GM23338 (cell line): ENCODE results near the gene AUH. TPM values are rescaled to one million over a fixed set of nuclear protein-coding genes. Genes with fewer than 3 reads are reported as not detected.

Experiments
- ATAC-seq: fragments of 200-7000 bp; cut with Tn5 transposase; 3 replicates; pipeline ENCODE4 v1.9.1; 2020
- DNase-seq: peaks from one replicate; pipeline ENCODE4 v3.0.0-alpha.2; 2015; ENCODE audit warnings: low spot score
- H2AFZ ChIP-seq: fragments of 200-600 bp; sonication (generic); 2 replicates; pipeline ENCODE4 v1.8.0; 2016; ENCODE audit warnings: antibody characterized with exemption, mild to moderate bottlenecking, moderate library complexity
- H3F3A ChIP-seq: fragments of 200-600 bp; sonication (generic); replicated peaks from 2 replicates; pipeline ENCODE4 v1.8.0; 2017; ENCODE audit warnings: antibody characterized with exemption, mixed run types, low read depth
- H3K27ac ChIP-seq: fragments of 200-600 bp; sonication (generic); 2 replicates; pipeline ENCODE4 v1.6.1; 2016; ENCODE audit warnings: low read depth
- H3K27me3 ChIP-seq: fragments of 200-600 bp; sonication (generic); 2 replicates; pipeline ENCODE4 v1.8.0; 2016; ENCODE audit warnings: mild to moderate bottlenecking, mixed run types, moderate library complexity; ENCODE audit not compliant: insufficient read depth
- H3K36me3 ChIP-seq: fragments of 200-600 bp; sonication (generic); 2 replicates; pipeline ENCODE4 v1.8.0; 2016; ENCODE audit warnings: mild to moderate bottlenecking; ENCODE audit not compliant: insufficient read depth
- H3K4me1 ChIP-seq: fragments of 200-600 bp; sonication (generic); 2 replicates; pipeline ENCODE4 v1.8.0; 2016; ENCODE audit warnings: mild to moderate bottlenecking, moderate library complexity; ENCODE audit not compliant: insufficient read depth
- H3K4me2 ChIP-seq: fragments of 200-600 bp; sonication (generic); 2 replicates; pipeline ENCODE4 v1.7.1; 2017; ENCODE audit warnings: mixed run types
- H3K4me3 ChIP-seq: fragments of 200-600 bp; sonication (generic); 2 replicates; pipeline ENCODE4 v1.6.1; 2016; ENCODE audit warnings: mixed run types
- H3K79me2 ChIP-seq: fragments of 200-600 bp; sonication (generic); replicated peaks from 2 replicates; pipeline ENCODE4 v1.8.0; 2017; ENCODE audit warnings: mild to moderate bottlenecking; ENCODE audit not compliant: insufficient read depth
- H3K9me2 ChIP-seq: fragments of 200-600 bp; sonication (generic); 2 replicates; pipeline ENCODE4 v1.8.0; 2017; ENCODE audit not compliant: insufficient read depth
- H4K20me1 ChIP-seq: fragments of 200-600 bp; sonication (generic); replicated peaks from 2 replicates; pipeline ENCODE4 v1.8.0; 2017; ENCODE audit warnings: mild to moderate bottlenecking; ENCODE audit not compliant: insufficient read depth
- H3K27ac Mint-ChIP-seq: 2 replicates; pipeline ENCODE4 v1.8.0; 2020; ENCODE audit warnings: inconsistent platforms, mild to moderate bottlenecking, moderate library complexity, mixed read lengths
- H3K27me3 Mint-ChIP-seq: 3 replicates; pipeline ENCODE4 v1.8.0; 2022; ENCODE audit warnings: low read depth, mild to moderate bottlenecking, moderate library complexity, mixed read lengths, inconsistent platforms; ENCODE audit not compliant: insufficient read depth, poor library complexity
- H3K36me3 Mint-ChIP-seq: 3 replicates; pipeline ENCODE4 v1.8.0; 2021; ENCODE audit warnings: low read depth, mild to moderate bottlenecking, inconsistent platforms, moderate library complexity, mixed read lengths
- H3K4me1 Mint-ChIP-seq: 3 replicates; pipeline ENCODE4 v1.8.0; 2020; ENCODE audit warnings: mild to moderate bottlenecking, inconsistent platforms, mixed read lengths
- H3K4me3 Mint-ChIP-seq: 3 replicates; pipeline ENCODE4 v1.8.0; 2021; ENCODE audit warnings: moderate library complexity, mild to moderate bottlenecking, inconsistent platforms, mixed read lengths
- H3K9me3 Mint-ChIP-seq: 3 replicates; pipeline ENCODE4 v1.8.0; 2020; ENCODE audit warnings: moderate library complexity, mild to moderate bottlenecking, inconsistent platforms, mixed read lengths
- CREB1 ChIP-seq: fragments of 250-450 bp; sonication (Bioruptor Pico); IDR thresholded peaks from 2 replicates; pipeline ENCODE4 v1.5.0; 2020; ENCODE audit warnings: low read depth, mild to moderate bottlenecking, moderate library complexity
- EZH2phosphoT487 ChIP-seq: fragments of 200-600 bp; sonication (generic); IDR thresholded peaks from one replicate; pipeline ENCODE4 v1.8.1; 2018; ENCODE audit warnings: antibody characterized with exemption; ENCODE audit not compliant: unreplicated experiment
- ZNF462 ChIP-seq: fragments of 250-450 bp; sonication (Bioruptor Pico); IDR thresholded peaks from 2 replicates; pipeline ENCODE4 v1.5.0; 2020; ENCODE audit warnings: mild to moderate bottlenecking, moderate library complexity
- polyA plus RNA-seq: library from polyadenylated mRNA; unstranded; fragments of >200 nt; fragmentation: Nextera tagmentation; extraction: Ambion mirVana; gene quantifications from 2 replicates; pipeline ENCODE4 v1.2.1, GENCODE V29; 2016
- total RNA-seq: library from RNA; depleted of rRNA; stranded (reverse); fragments of >200 nt; shearing (Covaris generic); gene quantifications from 2 replicates; pipeline ENCODE4 v1.2.3, GENCODE V29; 2014
- TF ChIP-seq, protein P1 (sequence below): IDR thresholded peaks from one replicate; pipeline ENCODE4 v1.6.1; 2018; ENCODE audit warnings: antibody characterized with exemption; ENCODE audit not compliant: unreplicated experiment

The AUH gene
- total and polyA plus RNA-seq, 2 experiments from 2014 or later: 28.8 to 34.2 TPM

DNA sequence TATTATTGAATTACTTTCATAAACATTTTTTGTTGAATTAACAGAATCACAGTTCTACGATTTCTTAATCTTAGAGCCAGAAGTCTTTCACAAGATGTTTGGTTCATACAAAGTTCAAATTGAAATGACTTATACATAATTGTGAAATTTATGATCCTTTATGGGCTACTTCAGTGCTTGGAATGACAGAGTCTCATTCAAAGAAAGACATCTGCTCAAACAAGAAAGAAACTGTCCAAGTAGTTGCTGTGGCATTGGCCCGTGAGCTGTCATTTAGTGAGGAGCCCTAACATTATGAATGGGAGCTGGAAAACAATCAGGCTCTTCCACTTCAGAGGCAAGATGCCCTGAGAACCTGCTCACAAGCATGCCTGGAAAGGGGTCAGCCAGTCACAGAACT lies 63.4 kb downstream of the AUH start (continued):
- TF ChIP-seq, protein P1, sequence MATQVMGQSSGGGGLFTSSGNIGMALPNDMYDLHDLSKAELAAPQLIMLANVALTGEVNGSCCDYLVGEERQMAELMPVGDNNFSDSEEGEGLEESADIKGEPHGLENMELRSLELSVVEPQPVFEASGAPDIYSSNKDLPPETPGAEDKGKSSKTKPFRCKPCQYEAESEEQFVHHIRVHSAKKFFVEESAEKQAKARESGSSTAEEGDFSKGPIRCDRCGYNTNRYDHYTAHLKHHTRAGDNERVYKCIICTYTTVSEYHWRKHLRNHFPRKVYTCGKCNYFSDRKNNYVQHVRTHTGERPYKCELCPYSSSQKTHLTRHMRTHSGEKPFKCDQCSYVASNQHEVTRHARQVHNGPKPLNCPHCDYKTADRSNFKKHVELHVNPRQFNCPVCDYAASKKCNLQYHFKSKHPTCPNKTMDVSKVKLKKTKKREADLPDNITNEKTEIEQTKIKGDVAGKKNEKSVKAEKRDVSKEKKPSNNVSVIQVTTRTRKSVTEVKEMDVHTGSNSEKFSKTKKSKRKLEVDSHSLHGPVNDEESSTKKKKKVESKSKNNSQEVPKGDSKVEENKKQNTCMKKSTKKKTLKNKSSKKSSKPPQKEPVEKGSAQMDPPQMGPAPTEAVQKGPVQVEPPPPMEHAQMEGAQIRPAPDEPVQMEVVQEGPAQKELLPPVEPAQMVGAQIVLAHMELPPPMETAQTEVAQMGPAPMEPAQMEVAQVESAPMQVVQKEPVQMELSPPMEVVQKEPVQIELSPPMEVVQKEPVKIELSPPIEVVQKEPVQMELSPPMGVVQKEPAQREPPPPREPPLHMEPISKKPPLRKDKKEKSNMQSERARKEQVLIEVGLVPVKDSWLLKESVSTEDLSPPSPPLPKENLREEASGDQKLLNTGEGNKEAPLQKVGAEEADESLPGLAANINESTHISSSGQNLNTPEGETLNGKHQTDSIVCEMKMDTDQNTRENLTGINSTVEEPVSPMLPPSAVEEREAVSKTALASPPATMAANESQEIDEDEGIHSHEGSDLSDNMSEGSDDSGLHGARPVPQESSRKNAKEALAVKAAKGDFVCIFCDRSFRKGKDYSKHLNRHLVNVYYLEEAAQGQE: no peak
- TF ChIP-seq ZNF462 (CRISPR knock-in tag) (no peak), EZH2phosphoT487 (no peak)

- Histone ChIP-seq H4K20me1 (0 out of 2 replicates have a peak, but pooled peaks cover 5% of the 10 kb centered on the region), H3K4me1 (no peaks in the 10 kb centered on the region), H2AFZ (no peak overlapping the region), H3K27ac (no peak overlapping the region), H3K9me2 (0 out of 2 replicates have a peak, but pooled peaks cover 5% of the 10 kb centered on the region), H3K79me2 (peaks cover 5% of the 10 kb centered on the region; the same call in 1 of the 2 replicates), H3K4me3 (no peak overlapping the region), H3K4me2 (no peak overlapping the region), H3K27me3 (no peaks in the 10 kb centered on the region), H3K36me3 (no peaks in the 10 kb centered on the region), H3F3A (no peaks in the 10 kb centered on the region)
- Mint-ChIP-seq H3K36me3 (peaks cover 17% of the 10 kb centered on the region), H3K4me1 (peaks cover 2% of the 10 kb centered on the region; the same call in 2 of the 3 replicates), H3K9me3 (no peaks in the 10 kb centered on the region), H3K4me3 (no peak overlapping the region), H3K27ac (no peak overlapping the region), H3K27me3 (no peaks in the 10 kb centered on the region)
- DNase-seq: no peak
- no peak for ATAC-seq
- TF ChIP-seq EZH2phosphoT487 (no peak), CREB1 (CRISPR knock-in tag) (no peak)
Observed at GRCh38 chr9:91297306-91297705, 64.4 kb downstream of the AUH start.
